ENCODE measurements around the gene SLAIN2.
"Not testable (repeated sequence)": the region's sequence is repeated elsewhere in the genome, so short reads cannot be mapped to it uniquely, and the experiment has no call there.

Gene SLAIN2

GRCh38 chr4:48340965-48341775 is at the start of gene SLAIN2:
SLAIN2 (plus strand) TSS chr4:48341529; CDS start chr4:48341740, 211 bp downstream.
- H3K27ac ChIP-seq: peak within 1 kb of the TSS; percentile 93
- no peak; the same call in 1 of the 2 replicates for TF ChIP-seq CTCF (conservative IDR thresholded peaks at IDR 0.05)
- TF ChIP-seq ZFX (IDR thresholded peaks at IDR 0.05): no peak

- H3K27ac ChIP-seq: not testable (repeated sequence)
Observed at GRCh38 chr4:48292218-48292790, 49.0 kb upstream of the SLAIN2 start.

GRCh38 chr4:48295116-48295515 is 46.2 kb upstream of the SLAIN2 start:
- no peak for TF ChIP-seq ZFX (IDR thresholded peaks at IDR 0.05)
- TF ChIP-seq CTCF (conservative IDR thresholded peaks at IDR 0.05): no peak
- no peak overlapping the region for H3K27ac ChIP-seq

- H3K27ac ChIP-seq: no peak overlapping the region
- no peak for TF ChIP-seq CTCF (conservative IDR thresholded peaks at IDR 0.05)
- no peak for TF ChIP-seq ZFX (IDR thresholded peaks at IDR 0.05)
Observed at GRCh38 chr4:48296365-48296764, 45.0 kb upstream of the SLAIN2 start.

GRCh38 chr4:48297256-48297846 is 44.0 kb upstream of the SLAIN2 start:
- no peak overlapping the region for H3K27ac ChIP-seq
- TF ChIP-seq ZFX (IDR thresholded peaks at IDR 0.05) (no peak), CTCF (conservative IDR thresholded peaks at IDR 0.05) (no peak)

GRCh38 chr4:48299560-48299959 is 41.8 kb upstream of the SLAIN2 start:
- no peak overlapping the region for H3K27ac ChIP-seq
- TF ChIP-seq ZFX (IDR thresholded peaks at IDR 0.05) (no peak), CTCF (conservative IDR thresholded peaks at IDR 0.05) (no peak)

- no peak overlapping the region for H3K27ac ChIP-seq
- no peak for TF ChIP-seq CTCF (conservative IDR thresholded peaks at IDR 0.05)
Observed at GRCh38 chr4:48300004-48300403, 41.3 kb upstream of the SLAIN2 start.
